DOHH2 (cell line): ENCODE data around the gene ANAPC16.
"Not testable (repeated sequence)": the region's sequence is repeated elsewhere in the genome, so short reads cannot be mapped to it uniquely, and the experiment has no call there.

Source experiments
- EZH2phosphoT487 ChIP-seq: fragments of 200-600 bp; sonication (generic); IDR thresholded peaks from 2 replicates; pipeline ENCODE4 v1.6.1; 2017; ENCODE audit warnings: borderline replicate concordance, mild to moderate bottlenecking, antibody characterized with exemption, low read length, moderate library complexity, mixed read lengths
- TF ChIP-seq, protein P1 (sequence below): fragments of 200-600 bp; sonication (generic); IDR thresholded peaks from one replicate; pipeline ENCODE4 v1.5.1; 2014; ENCODE audit warnings: antibody characterized with exemption, mild to moderate bottlenecking, low read depth, low read length; ENCODE audit not compliant: poor library complexity, severe bottlenecking

- TF ChIP-seq, protein P1, sequence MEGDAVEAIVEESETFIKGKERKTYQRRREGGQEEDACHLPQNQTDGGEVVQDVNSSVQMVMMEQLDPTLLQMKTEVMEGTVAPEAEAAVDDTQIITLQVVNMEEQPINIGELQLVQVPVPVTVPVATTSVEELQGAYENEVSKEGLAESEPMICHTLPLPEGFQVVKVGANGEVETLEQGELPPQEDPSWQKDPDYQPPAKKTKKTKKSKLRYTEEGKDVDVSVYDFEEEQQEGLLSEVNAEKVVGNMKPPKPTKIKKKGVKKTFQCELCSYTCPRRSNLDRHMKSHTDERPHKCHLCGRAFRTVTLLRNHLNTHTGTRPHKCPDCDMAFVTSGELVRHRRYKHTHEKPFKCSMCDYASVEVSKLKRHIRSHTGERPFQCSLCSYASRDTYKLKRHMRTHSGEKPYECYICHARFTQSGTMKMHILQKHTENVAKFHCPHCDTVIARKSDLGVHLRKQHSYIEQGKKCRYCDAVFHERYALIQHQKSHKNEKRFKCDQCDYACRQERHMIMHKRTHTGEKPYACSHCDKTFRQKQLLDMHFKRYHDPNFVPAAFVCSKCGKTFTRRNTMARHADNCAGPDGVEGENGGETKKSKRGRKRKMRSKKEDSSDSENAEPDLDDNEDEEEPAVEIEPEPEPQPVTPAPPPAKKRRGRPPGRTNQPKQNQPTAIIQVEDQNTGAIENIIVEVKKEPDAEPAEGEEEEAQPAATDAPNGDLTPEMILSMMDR, result not testable (repeated sequence)
- TF ChIP-seq EZH2phosphoT487, result not testable (repeated sequence)
Measured at GRCh38 chr10:72211381-72211780, 4.4 kb upstream of the ANAPC16 start.
